GM12891 (cell line): Measurements from ENCODE around the gene SLC10A7.

Experiments
- POLR2A ChIP-seq: IDR thresholded peaks from 2 replicates; pipeline ENCODE4 v1.6.1; 2011; ENCODE audit warnings: low read depth, low read length, control low read depth
- POLR2AphosphoS5 ChIP-seq: IDR thresholded peaks from 2 replicates; pipeline ENCODE4 v1.6.1; 2011; ENCODE audit warnings: low read depth, low read length, control low read depth
- TAF1 ChIP-seq: IDR thresholded peaks from 2 replicates; pipeline ENCODE4 v1.6.1; 2011; ENCODE audit warnings: low read depth, low read length, control low read depth

DNA sequence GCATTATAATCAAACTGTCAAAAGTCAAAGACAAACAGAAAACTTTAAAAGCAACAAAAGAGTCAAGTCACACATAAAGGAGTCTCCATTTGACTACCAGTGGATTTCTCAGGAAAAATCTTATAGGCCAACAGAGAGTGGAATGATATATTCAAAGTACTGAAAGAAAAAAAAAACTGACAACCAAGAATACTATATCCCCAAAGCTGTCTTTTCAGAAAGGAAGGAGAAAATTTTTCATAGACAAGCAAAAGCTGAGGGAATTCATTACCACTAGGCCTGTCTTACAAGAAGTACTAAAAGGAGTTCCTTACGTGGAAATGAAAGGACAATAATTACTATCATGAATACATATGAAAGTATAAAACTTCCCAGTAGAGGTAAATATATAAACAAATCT lies 39.0 kb downstream of the SLC10A7 start:
- TF ChIP-seq POLR2AphosphoS5 (no peak), POLR2A (no peak), TAF1 (no peak)
